ENCODE results near the gene CD274. TPM values are rescaled to one million over a fixed set of nuclear protein-coding genes. Genes with fewer than 3 reads are reported as not detected.

Gene CD274
- total and polyA plus RNA-seq, 2 experiments from 2014 or later = not detected

- TF ChIP-seq REST (IDR thresholded peaks at IDR 0.05; ENCODE audit: unreplicated experiment) (no peak), ETS1 (IDR thresholded peaks at IDR 0.05) (no peak), NANOG (IDR thresholded peaks at IDR 0.05; ENCODE audit: borderline replicate concordance) (no peak), ZNF114 (CRISPR knock-in tag; IDR thresholded peaks at IDR 0.05) (no peak), CTCF (conservative IDR thresholded peaks at IDR 0.05; ENCODE audit: low read depth in 2 of 2) (no peak), STAT1 (IDR thresholded peaks at IDR 0.05; ENCODE audit: unreplicated experiment) (no peak)
These were observed 3.7 kb upstream of the CD274 start (continued) for GRCh38 chr9:5446451-5447236.

GRCh38 chr9:5447337-5447736 is 3.0 kb upstream of the CD274 start:
- Histone ChIP-seq H3K79me2 (replicated peaks; ENCODE audit: insufficient read depth) (no peaks in the 10 kb centered on the region), H4K20me1 (replicated peaks; ENCODE audit: insufficient read depth) (no peaks in the 10 kb centered on the region), H3K36me3 (ENCODE audit: insufficient read depth) (no peaks in the 10 kb centered on the region), H3K4me3 (no peak overlapping the region), H3K9me2 (ENCODE audit: insufficient read depth) (no peaks in the 10 kb centered on the region), H3K27me3 (ENCODE audit: insufficient read depth) (no peaks in the 10 kb centered on the region), H3K4me1 (ENCODE audit: insufficient read depth) (0 out of 2 replicates have a peak, but pooled peaks cover 4% of the 10 kb centered on the region), H3K27ac (ENCODE audit: low read depth) (no peak overlapping the region), H3K4me2 (no peak overlapping the region), H2AFZ (no peak overlapping the region), H3F3A (replicated peaks; ENCODE audit: low read depth) (no peaks in the 10 kb centered on the region)
- DNase-seq (ENCODE audit: low spot score) (no peak), ATAC-seq (no peak)
- H3K4me3 Mint-ChIP-seq = no peak overlapping the region
- H3K9me3 Mint-ChIP-seq = no peaks in the 10 kb centered on the region
- peaks cover 3% of the 10 kb centered on the region for H3K27me3 Mint-ChIP-seq (ENCODE audit: insufficient read depth, low read depth, poor library complexity)
- H3K36me3 Mint-ChIP-seq (ENCODE audit: low read depth) = no peaks in the 10 kb centered on the region
- TF ChIP-seq ZNF114 (CRISPR knock-in tag; IDR thresholded peaks at IDR 0.05) (no peak), CREB1 (CRISPR knock-in tag; IDR thresholded peaks at IDR 0.05; ENCODE audit: low read depth) (no peak), ETS1 (IDR thresholded peaks at IDR 0.05) (no peak), ZNF331 (CRISPR knock-in tag; IDR thresholded peaks at IDR 0.05; ENCODE audit: low read depth) (no peak), POLR2AphosphoS5 (IDR thresholded peaks at IDR 0.05; ENCODE audit: low read depth) (no peak), NANOG (IDR thresholded peaks at IDR 0.05; ENCODE audit: borderline replicate concordance) (no peak), EZH2phosphoT487 (IDR thresholded peaks at IDR 0.05; ENCODE audit: unreplicated experiment) (no peak), CTCF (conservative IDR thresholded peaks at IDR 0.05; ENCODE audit: low read depth in 2 of 2) (no peak), JUNB (IDR thresholded peaks at IDR 0.05; ENCODE audit: unreplicated experiment) (no peak)
- H3K4me1 Mint-ChIP-seq = peaks cover 2% of the 10 kb centered on the region; the same call in 1 of the 3 replicates
- no peak overlapping the region for H3K27ac Mint-ChIP-seq
